NCI-H146 treated with DMSO at 0.1 percent for 48 hours (cell line): ENCODE measurements around the gene SNX5.

Source experiments
- DNase-seq: peaks from one replicate; lab custom pipeline; 2025; ENCODE audit not compliant: unreplicated experiment; lab: John Stamatoyannopoulos, UW

Gene SNX5

DNA sequence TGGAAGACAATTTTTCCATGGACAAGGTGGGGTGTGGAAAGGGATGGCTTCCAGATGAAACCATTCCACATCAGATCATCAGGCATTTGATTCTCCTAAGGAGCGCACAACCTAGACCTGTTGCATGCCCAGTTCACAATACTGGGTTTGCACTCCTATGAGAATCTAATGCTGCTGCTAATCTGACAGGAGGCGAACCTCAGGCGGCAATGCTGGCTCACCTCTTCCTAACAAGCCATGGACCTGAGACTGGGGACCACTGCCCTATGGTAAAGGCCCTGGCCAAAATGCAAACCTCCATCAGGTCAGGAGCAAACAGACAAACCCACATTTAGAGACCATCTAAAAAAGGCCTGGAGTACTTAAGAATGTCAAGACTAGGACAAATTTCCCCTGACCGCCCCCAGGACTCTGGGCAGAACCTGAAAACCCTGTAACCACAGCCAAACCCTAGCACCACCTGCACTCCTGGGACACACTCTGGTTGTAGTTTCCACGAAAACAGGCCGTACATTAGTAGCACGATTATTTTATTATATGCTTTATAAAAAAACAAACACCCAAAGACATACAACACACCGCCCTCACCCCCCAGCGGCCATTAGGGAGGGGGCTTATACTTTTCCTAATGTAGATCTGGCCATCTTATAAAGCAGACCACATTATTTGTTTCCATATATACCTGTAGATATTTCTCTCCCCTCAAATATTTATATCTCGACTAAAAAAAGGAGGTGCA is 27.3 kb downstream of the SNX5 start:
- DNase-seq: no peak

GRCh38 chr20:17940224-17940971 is 28.2 kb downstream of the SNX5 start:
- no peak for DNase-seq

DNA sequence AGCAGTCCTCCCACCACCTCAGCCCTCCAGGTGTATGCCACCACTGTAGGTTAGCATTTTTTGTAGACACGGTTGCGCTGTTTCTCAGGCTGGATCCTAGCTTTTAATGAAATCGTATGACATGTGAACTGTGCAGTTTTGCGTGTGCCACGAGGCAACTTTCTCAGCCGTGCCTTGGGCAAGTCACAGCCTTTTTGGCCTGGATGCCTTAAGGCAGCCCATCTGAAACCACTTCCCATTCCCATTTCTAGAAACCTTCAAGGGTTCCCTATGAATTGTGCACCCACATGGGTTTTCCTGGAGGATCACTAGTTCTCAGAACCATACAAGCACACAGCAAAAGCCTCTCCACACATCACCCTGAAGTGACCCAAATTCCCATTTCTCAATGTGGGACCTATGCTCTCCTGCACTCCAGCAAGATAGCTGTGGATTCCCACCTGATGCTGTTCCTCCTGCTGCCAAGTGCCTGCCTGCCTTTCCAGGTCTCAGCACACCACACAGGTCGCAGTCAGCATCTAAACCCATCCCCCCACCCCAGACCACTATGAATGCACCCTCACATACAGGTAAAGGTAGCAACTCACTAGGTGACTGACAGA is 28.9 kb downstream of the SNX5 start:
- DNase-seq: no peak

GRCh38 chr20:17938871-17939619 is 29.5 kb downstream of the SNX5 start:
- peak; percentile 25 for DNase-seq

GRCh38 chr20:17936761-17937732 is 31.5 kb downstream of the SNX5 start:
- no peak for DNase-seq

- no peak for DNase-seq
Observed at GRCh38 chr20:17936286-17936760, 32.3 kb downstream of the SNX5 start.

- DNase-seq: no peak
Observed at GRCh38 chr20:17935761-17936160, 32.8 kb downstream of the SNX5 start.

DNA sequence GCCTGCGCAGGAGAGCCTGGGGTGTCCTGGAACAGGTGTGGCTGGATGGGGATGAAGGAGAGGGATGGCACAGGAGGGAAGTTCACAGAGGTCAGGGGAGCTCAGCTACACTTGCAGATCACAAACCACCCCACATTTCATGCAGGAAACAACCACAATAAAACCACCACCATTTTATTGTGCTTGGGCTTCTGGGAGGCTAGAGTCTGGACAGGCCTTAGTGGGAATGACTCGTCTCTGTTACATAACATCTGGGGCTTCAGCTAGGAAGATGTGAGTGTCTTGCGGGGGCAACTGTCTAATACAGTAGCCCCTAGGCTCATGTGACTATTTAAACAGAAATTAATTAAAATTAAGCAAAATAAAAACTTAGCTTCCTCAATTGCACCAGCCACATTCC is 33.4 kb downstream of the SNX5 start:
- no peak for DNase-seq

GRCh38 chr20:17934141-17934862 is 34.3 kb downstream of the SNX5 start:
- DNase-seq: no peak

DNA sequence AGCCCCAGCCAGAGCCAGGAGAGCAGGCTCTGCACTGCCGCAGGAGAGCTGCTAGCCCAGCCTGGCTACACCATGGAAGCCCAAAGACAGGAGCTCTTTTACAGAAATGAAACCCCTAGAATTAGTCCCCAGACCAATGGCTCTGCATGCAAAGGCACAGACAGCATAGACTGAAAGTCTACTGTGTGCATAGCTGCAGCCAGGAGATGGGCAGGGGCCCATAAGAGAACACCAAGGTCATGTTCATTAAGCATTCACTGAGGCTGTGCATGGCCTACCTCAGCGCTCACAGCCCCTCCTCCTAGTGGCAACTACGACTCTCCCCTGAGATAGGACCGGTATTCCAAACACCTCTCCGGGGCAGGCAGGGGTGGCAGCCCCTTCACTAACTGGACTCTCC is 34.9 kb downstream of the SNX5 start:
- DNase-seq: no peak

DNA sequence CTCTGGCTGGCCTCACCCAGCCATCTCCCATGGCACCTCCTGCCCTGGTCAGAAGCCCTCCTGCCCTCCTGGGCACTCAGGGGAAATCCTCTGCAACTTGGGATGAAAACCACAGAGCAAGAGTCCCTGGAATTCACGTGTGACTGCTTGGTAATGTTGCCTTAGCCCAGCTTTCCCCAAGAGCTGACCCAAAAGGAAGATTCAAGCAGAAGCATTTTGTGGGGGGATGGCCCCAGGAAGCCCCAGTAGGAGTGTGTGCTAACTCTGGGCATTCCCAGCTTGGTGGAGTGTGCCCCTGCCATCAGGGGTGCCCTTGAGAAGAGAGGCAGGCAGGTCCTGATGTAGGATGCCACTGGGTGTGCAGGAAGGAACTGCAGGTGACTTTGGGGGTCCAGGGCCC is 35.5 kb downstream of the SNX5 start:
- no peak for DNase-seq

- no peak for DNase-seq
Observed at GRCh38 chr20:17932396-17932795, 36.2 kb downstream of the SNX5 start.

DNA sequence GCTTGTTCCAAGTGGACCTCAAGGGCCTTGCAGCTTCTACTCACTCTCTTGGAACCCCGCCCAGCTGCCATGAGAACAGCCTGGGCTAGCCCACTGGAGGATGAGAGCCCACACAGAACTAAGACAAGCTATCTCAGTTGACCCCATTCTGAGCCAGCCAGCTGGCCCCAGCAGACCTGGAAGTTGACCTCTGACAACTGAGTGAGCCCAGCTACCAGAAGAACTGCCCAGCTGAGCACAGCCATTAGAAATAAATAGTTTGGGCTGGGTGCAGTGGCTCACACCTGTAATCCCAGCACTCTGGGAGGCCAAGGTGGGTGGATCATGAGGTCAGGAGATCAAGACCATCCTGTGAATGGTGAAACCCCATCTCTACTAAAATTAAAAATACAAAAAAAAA is 37.1 kb downstream of the SNX5 start:
- DNase-seq: no peak

DNA sequence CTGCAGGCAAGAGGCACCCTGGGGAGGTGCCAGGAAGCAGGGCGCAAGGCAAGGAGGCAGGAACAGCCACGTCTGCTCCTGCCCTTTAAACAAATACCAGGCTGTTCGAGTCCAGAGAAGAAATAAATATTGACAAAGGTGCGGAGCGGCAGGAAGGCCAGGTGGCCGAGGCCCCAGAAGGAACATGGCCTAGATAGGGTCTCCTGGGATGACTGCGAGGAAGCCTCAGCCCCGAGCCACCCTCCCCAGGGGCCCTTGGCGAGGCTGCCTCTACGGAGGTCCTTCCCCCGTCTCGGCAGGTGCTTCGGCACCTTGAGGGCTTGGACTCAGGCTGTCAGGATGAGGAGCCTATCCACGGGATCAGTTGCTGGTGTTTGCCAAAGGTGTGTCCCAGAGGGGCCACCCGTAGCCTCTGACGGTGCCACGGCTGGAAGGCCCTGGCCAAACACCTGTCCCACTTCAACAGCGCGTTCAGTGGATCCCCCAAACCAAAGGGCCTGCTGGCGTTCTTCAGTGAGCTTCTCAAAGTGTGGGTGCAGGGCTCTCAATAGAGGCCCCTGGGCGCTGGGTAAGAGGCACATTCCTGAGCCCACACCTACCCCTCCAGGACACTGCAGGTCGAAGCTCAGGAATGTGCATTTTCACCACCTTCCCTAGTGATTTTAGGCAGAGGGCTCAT is 39.8 kb downstream of the SNX5 start:
- peak; percentile 30 for DNase-seq

GRCh38 chr20:17928211-17928611 is 40.4 kb downstream of the SNX5 start:
- no peak for DNase-seq

GRCh38 chr20:17925940-17926300 is 42.7 kb downstream of the SNX5 start:
- no peak for DNase-seq

GRCh38 chr20:17925141-17925939 is 43.3 kb downstream of the SNX5 start:
- no peak for DNase-seq

GRCh38 chr20:17921774-17922173 is 46.8 kb downstream of the SNX5 start:
- DNase-seq: no peak
